HG03159 (cell line): Measurements from ENCODE around the gene AIG1.
"Not testable (repeated sequence)": the region's sequence is repeated elsewhere in the genome, so short reads cannot be mapped to it uniquely, and the experiment has no call there.

Source experiments
- ATAC-seq: cut with Tn5 transposase; IDR thresholded peaks from one replicate; pipeline ENCODE4 v1.9.1; 2021; ENCODE audit warnings: mild to moderate bottlenecking, moderate library complexity; ENCODE audit not compliant: unreplicated experiment

The AIG1 gene

GRCh38 chr6:143160439-143161220 lies 99.9 kb downstream of the AIG1 start:
- no peak for ATAC-seq

GRCh38 chr6:143163621-143164020 lies 102.9 kb downstream of the AIG1 start:
- ATAC-seq: no peak

- no peak for ATAC-seq
Measured at GRCh38 chr6:143164565-143165105, 103.9 kb downstream of the AIG1 start.

GRCh38 chr6:143165315-143165855 lies 104.7 kb downstream of the AIG1 start:
- ATAC-seq: no peak

GRCh38 chr6:143166247-143166695 lies 105.6 kb downstream of the AIG1 start:
- no peak for ATAC-seq

GRCh38 chr6:143167224-143167623 lies 106.5 kb downstream of the AIG1 start:
- no peak for ATAC-seq

- not testable (repeated sequence) for ATAC-seq
Measured at GRCh38 chr6:143168396-143168816, 107.7 kb downstream of the AIG1 start.

- no peak for ATAC-seq
Measured at GRCh38 chr6:143169440-143169839, 108.8 kb downstream of the AIG1 start.

- ATAC-seq: no peak
Measured at GRCh38 chr6:143174516-143174915, 113.8 kb downstream of the AIG1 start.

- no peak for ATAC-seq
Measured at GRCh38 chr6:143174951-143175350, 114.3 kb downstream of the AIG1 start.

GRCh38 chr6:143176090-143177021 lies 115.7 kb downstream of the AIG1 start:
- no peak for ATAC-seq

GRCh38 chr6:143177706-143178105 lies 117.0 kb downstream of the AIG1 start:
- no peak for ATAC-seq

- no peak for ATAC-seq
Measured at GRCh38 chr6:143179096-143179495, 118.4 kb downstream of the AIG1 start.

GRCh38 chr6:143179901-143180612 lies 119.4 kb downstream of the AIG1 start:
- ATAC-seq: no peak

- ATAC-seq: no peak
Measured at GRCh38 chr6:143180826-143181225, 120.1 kb downstream of the AIG1 start.

- ATAC-seq: no peak
Measured at GRCh38 chr6:143183666-143184065, 123.0 kb downstream of the AIG1 start.

GRCh38 chr6:143185288-143185687 lies 124.6 kb downstream of the AIG1 start:
- no peak for ATAC-seq

- no peak for ATAC-seq
Measured at GRCh38 chr6:143187238-143187923, 126.7 kb downstream of the AIG1 start.

- no peak for ATAC-seq
Measured at GRCh38 chr6:143188292-143188691, 127.6 kb downstream of the AIG1 start.

- no peak for ATAC-seq
Measured at GRCh38 chr6:143191361-143191760, 130.7 kb downstream of the AIG1 start.
